ENCODE measurements around the gene HDAC9.

Gene HDAC9

DNA sequence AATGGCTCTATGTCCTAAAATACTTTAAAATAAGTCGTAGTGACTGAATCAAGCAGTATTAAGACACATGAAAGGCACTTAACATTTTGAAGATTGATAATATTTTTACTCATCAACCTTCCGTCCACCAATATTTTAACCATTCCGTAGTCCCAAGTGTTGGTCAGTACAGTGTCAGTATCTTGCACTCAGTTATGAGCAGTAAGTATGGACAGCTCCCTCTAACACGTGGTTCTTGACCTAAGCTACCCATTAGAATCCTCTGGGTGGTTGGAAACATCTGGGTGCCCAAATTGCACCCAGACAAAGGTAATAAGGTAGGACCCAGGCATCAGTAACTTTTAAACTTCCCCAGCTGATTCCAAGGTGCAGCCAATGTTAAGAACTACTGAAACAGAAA, 260.2 kb downstream of the HDAC9 start:
- no peaks in the 10 kb centered on the region for H3K4me1 ChIP-seq
- TF ChIP-seq Cebpa-rat (IDR thresholded peaks at IDR 0.05): no peak
- H3K4me3 ChIP-seq: no peak overlapping the region
- H4K20me1 ChIP-seq: no peaks in the 10 kb centered on the region
- H3K36me3 ChIP-seq: no peaks in the 10 kb centered on the region
- H3K9me3 ChIP-seq: no peaks in the 10 kb centered on the region
- no peaks in the 10 kb centered on the region for H3K27me3 ChIP-seq
- no peak overlapping the region for H3K27ac ChIP-seq
- no peak overlapping the region for H3K9ac ChIP-seq
- H3K4me2 ChIP-seq: no peak overlapping the region

DNA sequence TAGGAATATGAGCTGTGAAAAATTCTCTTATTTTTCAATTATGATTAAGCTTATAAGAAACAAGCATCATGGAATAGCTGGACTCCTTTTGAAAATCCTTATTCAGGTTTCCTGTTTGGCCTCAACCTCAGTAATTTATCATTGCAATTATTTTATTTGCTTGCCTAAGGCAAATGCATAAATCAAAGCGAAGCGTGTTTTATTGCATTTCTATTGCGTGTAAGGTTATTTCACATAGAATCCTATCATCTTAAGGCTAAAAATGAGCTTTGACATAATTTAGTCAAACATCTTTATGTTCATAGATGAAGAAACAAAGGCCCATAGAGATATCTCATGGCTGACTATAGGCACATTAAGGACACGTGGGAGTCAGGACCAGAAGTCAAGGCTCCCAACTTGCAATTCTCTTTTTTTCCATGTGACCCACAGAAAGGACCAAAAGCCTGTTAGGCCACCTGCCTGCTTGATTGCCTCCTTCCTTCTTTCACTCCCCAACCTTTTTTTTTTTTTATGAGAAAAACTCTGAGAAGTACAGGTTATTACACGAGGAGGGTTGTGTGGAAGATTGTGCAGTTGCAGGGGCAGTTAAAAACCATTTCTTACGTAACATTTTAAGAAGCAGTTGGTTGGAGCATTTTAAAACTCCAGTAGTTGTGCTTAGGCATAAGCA, 261.0 kb downstream of the HDAC9 start:
- Histone ChIP-seq H3K27ac (no peak overlapping the region), H3K4me1 (no peaks in the 10 kb centered on the region), H3K36me3 (no peaks in the 10 kb centered on the region), H3K4me3 (no peak overlapping the region), H3K27me3 (no peaks in the 10 kb centered on the region), H3K9me3 (no peaks in the 10 kb centered on the region), H4K20me1 (no peaks in the 10 kb centered on the region), H3K4me2 (no peak overlapping the region), H3K9ac (no peak overlapping the region)
- TF ChIP-seq Cebpa-rat (IDR thresholded peaks at IDR 0.05): no peak

DNA sequence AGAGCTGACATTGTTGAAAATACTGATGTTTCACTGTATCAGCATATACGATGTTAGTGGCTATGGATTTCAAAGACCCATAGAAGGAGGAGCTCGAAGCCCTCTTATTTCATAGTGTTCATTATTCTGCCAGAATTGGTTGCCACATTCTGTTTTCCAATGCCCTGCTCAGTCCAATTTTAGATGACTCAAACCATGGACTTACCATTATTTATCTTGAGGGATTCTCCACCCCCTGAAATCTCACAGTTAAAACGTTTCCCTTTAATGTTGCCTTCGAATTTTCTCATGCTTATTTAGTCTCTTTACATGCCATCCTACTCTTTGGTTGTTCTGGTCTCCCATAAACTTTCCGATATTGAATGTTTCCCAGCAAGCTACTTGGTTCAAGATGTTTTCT, 264.5 kb downstream of the HDAC9 start:
- no peak for TF ChIP-seq Cebpa-rat (IDR thresholded peaks at IDR 0.05)
- no peak overlapping the region for H3K4me3 ChIP-seq
- H3K4me1 ChIP-seq: no peaks in the 10 kb centered on the region

DNA sequence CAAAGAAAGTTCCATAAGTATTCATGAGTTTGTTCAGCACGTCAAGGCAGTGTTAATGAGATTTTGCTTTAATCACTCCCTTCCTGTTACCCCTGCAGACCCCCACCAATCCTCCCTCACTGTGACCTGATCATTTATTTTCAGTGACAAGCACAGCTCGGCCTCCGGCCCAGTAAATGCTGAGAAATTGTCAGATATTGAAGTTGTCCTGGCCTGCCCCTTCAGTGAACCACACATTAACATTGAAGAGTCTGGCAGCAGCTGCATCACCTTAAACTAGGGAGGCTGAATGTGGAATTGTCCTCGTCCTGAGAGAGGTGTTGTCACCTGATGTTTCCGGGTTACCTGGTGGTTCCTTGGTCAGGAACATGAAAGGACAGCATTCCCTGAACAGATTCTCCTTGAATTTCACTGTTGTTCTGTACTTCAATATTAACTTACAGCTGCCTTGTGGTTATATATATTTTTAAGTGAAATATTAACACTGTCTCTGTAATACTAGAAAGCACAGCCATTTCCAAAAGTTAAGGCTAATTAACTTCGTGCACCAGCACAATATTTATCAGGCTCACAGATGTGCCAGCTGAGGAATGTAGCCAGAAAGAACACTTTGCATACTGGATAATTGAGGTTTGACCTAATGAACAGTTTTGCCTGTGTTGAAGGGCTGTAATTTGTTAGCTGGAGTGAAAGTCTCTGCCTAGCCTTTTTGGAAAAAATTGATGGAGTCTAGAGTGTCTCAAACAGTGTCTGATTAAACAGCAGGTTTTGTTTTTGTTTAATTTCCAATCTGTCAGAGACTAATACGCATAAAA, 265.3 kb downstream of the HDAC9 start:
- Histone ChIP-seq H3K4me2 (no peak overlapping the region), H3K36me3 (no peaks in the 10 kb centered on the region), H4K20me1 (no peaks in the 10 kb centered on the region), H3K27me3 (no peaks in the 10 kb centered on the region), H3K4me3 (no peak overlapping the region), H3K27ac (no peak overlapping the region), H3K9me3 (no peaks in the 10 kb centered on the region), H3K9ac (no peak overlapping the region), H3K4me1 (no peaks in the 10 kb centered on the region)
- no peak for TF ChIP-seq Cebpa-rat (IDR thresholded peaks at IDR 0.05)

More for the DNA sequence above, 264.5 kb downstream of the HDAC9 start:
- H3K9ac ChIP-seq: no peak overlapping the region
- H3K4me2 ChIP-seq: no peak overlapping the region
- no peaks in the 10 kb centered on the region for H4K20me1 ChIP-seq
- H3K27me3 ChIP-seq: no peaks in the 10 kb centered on the region
- H3K27ac ChIP-seq: no peak overlapping the region
- H3K9me3 ChIP-seq: no peaks in the 10 kb centered on the region
- no peaks in the 10 kb centered on the region for H3K36me3 ChIP-seq

DNA sequence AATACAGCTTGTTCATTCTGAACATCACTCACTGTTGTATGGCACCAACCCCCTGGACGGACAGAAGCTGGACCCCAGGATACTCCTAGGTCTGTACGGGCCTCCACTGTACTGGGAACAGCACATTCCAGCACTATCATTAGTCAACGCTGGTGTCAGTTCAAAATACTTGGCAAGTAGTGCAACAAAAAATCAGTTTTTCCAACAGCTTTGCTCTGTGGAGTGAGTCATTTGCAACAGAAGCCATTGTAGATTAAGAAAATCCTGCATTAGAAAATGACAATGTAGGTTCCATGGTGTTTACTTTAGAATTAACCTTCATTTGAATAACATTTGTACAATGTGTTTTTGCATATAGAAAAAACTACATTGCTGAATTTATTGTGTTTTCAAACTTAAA, 266.6 kb downstream of the HDAC9 start:
- Histone ChIP-seq H3K27ac (no peak overlapping the region), H3K4me3 (no peak overlapping the region), H3K4me2 (no peak overlapping the region), H3K27me3 (no peaks in the 10 kb centered on the region), H3K9ac (no peak overlapping the region), H4K20me1 (no peaks in the 10 kb centered on the region), H3K36me3 (no peaks in the 10 kb centered on the region), H3K4me1 (no peaks in the 10 kb centered on the region), H3K9me3 (no peaks in the 10 kb centered on the region)
- no peak for TF ChIP-seq Cebpa-rat (IDR thresholded peaks at IDR 0.05)

DNA sequence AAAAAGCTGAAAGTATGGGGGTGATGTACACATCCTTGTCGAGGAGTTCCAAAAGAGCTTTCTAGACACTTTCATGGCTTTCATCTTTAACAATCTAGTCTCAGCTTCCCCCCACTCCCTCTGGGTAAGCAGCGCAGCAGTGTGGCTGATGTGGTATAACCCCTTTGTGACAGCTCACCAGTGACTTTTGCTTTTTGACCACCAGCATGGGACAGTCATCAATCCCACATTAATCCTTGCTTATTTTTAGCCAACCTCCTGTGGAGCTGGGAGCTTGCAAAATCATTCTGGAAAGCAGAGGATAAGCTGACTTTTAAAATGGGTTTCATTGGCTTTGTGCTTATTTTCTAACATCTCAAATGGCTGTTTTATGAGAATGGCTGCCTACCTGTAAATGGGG, 272.7 kb downstream of the HDAC9 start:
- TF ChIP-seq Cebpa-rat (IDR thresholded peaks at IDR 0.05): no peak
- Histone ChIP-seq H3K9ac (no peak overlapping the region), H3K4me1 (peaks cover 19% of the 10 kb centered on the region), H3K9me3 (no peaks in the 10 kb centered on the region), H3K27ac (no peak overlapping the region), H4K20me1 (no peaks in the 10 kb centered on the region), H3K4me3 (no peak overlapping the region), H3K36me3 (no peaks in the 10 kb centered on the region), H3K4me2 (no peak overlapping the region), H3K27me3 (no peaks in the 10 kb centered on the region)

DNA sequence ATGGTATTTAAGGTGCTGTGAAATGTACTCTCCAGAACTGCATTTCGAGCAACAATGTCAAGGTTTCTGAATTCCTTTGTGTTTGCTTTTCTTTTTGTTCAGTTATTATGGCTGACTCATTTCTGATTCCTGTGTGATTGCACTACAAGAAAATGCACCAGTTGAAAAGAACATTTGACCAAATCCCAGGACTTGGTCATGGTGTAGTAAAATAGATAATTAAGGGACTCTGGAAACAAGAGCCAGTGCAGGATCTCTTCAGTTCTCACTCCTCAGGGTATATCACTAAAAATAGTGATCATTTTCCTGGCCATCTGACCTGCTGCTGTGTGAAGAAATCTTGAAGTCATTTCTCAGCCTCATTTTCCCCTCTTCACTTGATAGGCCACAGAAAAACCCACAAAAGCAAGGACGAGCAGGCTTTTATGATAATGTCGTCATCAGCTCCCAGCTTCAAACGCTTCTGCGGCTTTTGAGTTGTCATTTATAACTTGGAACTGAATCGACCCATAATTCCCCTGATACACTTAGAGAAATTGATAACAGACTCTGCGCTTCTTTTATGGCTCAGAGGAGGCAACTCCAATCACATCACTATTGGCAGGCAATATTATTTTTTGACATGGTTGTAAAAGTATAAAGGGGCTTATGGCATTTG, 274.7 kb downstream of the HDAC9 start:
- H3K4me1 ChIP-seq: peaks cover 19% of the 10 kb centered on the region
- H3K9ac ChIP-seq: no peak overlapping the region
- no peak overlapping the region for H3K4me3 ChIP-seq
- H3K9me3 ChIP-seq: no peaks in the 10 kb centered on the region
- no peaks in the 10 kb centered on the region for H4K20me1 ChIP-seq
- peak overlapping the region; percentile 56 for H3K4me2 ChIP-seq
- H3K27me3 ChIP-seq: no peaks in the 10 kb centered on the region
- no peak for TF ChIP-seq Cebpa-rat (IDR thresholded peaks at IDR 0.05)
- no peak overlapping the region; the same call in 1 of the 2 replicates for H3K27ac ChIP-seq
- H3K36me3 ChIP-seq: no peaks in the 10 kb centered on the region

DNA sequence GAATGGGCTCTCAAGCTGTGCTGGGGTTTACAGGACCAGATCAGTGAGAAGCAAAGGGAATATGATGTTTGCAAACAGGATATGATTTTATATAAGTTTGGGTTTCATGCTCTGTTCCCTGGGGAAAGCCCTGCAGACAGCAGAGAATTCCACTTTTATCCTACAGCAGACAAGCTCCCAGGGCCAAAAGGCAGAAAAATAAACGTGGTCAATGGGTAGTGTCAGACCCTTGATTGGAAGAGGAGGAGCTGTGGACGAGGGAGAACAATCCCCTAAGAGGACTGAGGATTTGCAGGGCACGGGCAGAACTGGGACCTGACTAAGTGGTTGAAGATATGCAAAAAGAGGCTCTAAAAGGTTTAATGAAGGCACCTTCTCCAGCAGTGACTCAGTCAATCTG, 275.3 kb downstream of the HDAC9 start:
- no peak for TF ChIP-seq Cebpa-rat (IDR thresholded peaks at IDR 0.05)
- H3K4me2 ChIP-seq: peak overlapping the region; percentile 56
- H3K27ac ChIP-seq: no peak overlapping the region; the same call in 1 of the 2 replicates
- no peaks in the 10 kb centered on the region for H3K27me3 ChIP-seq
- H3K36me3 ChIP-seq: no peaks in the 10 kb centered on the region
- no peak overlapping the region for H3K4me3 ChIP-seq
- no peaks in the 10 kb centered on the region for H3K9me3 ChIP-seq
- H3K9ac ChIP-seq: no peak overlapping the region
- peaks cover 19% of the 10 kb centered on the region for H3K4me1 ChIP-seq
- no peaks in the 10 kb centered on the region for H4K20me1 ChIP-seq

DNA sequence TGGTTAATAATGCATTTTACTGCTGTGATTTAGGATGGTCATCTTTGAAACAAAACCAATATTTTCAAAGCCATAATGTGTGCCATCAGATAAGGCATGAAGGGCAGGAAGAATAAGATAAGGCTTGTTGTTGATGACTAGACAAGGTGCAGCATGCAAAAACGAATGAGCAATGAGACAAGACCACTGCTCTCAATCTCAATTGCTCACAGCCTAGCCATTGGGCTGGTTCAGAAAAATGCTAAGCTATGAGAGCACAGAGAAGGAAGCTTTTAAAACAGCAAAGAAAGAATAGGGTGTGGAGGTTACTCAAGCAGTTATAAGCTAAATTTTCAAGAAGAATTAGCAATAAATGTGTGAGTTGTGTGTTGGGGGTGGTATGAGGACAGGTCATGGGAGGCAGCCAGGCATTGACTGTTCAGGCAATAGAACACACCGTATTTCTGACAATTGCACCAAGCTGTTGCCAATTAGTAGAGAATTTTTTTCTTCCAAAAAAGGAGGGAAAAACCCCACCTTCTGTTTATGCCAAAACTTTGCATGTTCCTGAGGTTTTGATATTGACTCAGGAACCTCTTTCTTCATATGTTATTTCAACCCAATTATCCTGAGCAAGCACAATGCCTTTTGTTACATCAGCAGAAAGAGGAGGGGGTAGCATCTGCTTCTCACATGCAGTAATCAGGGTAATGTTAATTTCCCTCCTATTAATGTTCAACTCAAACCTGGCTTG, 276.5 kb downstream of the HDAC9 start:
- Histone ChIP-seq H3K36me3 (no peaks in the 10 kb centered on the region), H3K9ac (no peak overlapping the region), H3K27ac (no peak overlapping the region)

More for the DNA sequence above, 276.5 kb downstream of the HDAC9 start:
- Histone ChIP-seq H3K9me3 (no peaks in the 10 kb centered on the region), H4K20me1 (no peaks in the 10 kb centered on the region), H3K4me1 (peaks cover 19% of the 10 kb centered on the region), H3K4me3 (no peak overlapping the region), H3K27me3 (no peaks in the 10 kb centered on the region), H3K4me2 (no peak overlapping the region)
- TF ChIP-seq Cebpa-rat (IDR thresholded peaks at IDR 0.05): no peak
